AG04450 (cell line): ENCODE data around the gene SFI1. TPM values are rescaled to one million over a fixed set of nuclear protein-coding genes. Genes with fewer than 3 reads are reported as not detected.
"Not testable (repeated sequence)": the region's sequence is repeated elsewhere in the genome, so short reads cannot be mapped to it uniquely, and the experiment has no call there.

Source experiments
- CTCF ChIA-PET: fragments of 300-600, 350-600 bp; formaldehyde crosslinking; extraction: SDS; loops from one replicate; lab custom pipeline; 2022; ENCODE audit warnings: antibody characterized with exemption, inconsistent platforms; lab: Charles Lee
- POLR2A ChIA-PET: fragments of 350-600 bp; formaldehyde crosslinking; extraction: SDS; loops from one replicate; lab custom pipeline; 2021; ENCODE audit warnings: antibody characterized with exemption, inconsistent platforms; lab: Yijun Ruan, JAX
- DNase-seq: peaks from one replicate; pipeline ENCODE4 v3.0.0-alpha.2; 2011; ENCODE audit warnings: low read depth, low spot score
- H3K27ac ChIP-seq: one replicate; pipeline ENCODE4 v1.5.1; 2012; ENCODE audit warnings: low read depth, low read length, control low read depth
- H3K27me3 ChIP-seq: one replicate; pipeline ENCODE4 v1.6.0; 2012; ENCODE audit warnings: low read length; ENCODE audit not compliant: control insufficient read depth, insufficient read depth
- H3K4me3 ChIP-seq: 2 replicates; pipeline ENCODE4 v1.5.1; 2011; ENCODE audit warnings: mild to moderate bottlenecking, low read depth, low read length, control low read depth
- H3K9me3 ChIP-seq: 2 replicates; pipeline ENCODE4 v1.5.1; 2012; ENCODE audit warnings: low read length; ENCODE audit not compliant: control insufficient read depth, insufficient read depth
- CTCF ChIP-seq: IDR thresholded peaks from 2 replicates; pipeline ENCODE4 v1.5.1; 2011; ENCODE audit warnings: low read depth, low read length, control low read depth, inconsistent platforms
- polyA plus RNA-seq: library from polyadenylated mRNA; depleted of rRNA; stranded (reverse); fragments of >200 nt; gene quantifications from 2 replicates; pipeline ENCODE4 v1.2.3, GENCODE V29; 2011

The SFI1 gene
- polyA plus RNA-seq, 1 experiment, result 4.1 TPM

GRCh38 chr22:31540966-31541365 is 44.6 kb downstream of the SFI1 start:
- DNase-seq, result no peak
- ChIA-PET CTCF (no interaction called here), POLR2A (no interaction called here)
- Histone ChIP-seq H3K4me3 (no peak overlapping the region), H3K27ac (no peak overlapping the region), H3K9me3 (no peaks in the 10 kb centered on the region), H3K27me3 (no peaks in the 10 kb centered on the region)
- no peak for TF ChIP-seq CTCF

DNA sequence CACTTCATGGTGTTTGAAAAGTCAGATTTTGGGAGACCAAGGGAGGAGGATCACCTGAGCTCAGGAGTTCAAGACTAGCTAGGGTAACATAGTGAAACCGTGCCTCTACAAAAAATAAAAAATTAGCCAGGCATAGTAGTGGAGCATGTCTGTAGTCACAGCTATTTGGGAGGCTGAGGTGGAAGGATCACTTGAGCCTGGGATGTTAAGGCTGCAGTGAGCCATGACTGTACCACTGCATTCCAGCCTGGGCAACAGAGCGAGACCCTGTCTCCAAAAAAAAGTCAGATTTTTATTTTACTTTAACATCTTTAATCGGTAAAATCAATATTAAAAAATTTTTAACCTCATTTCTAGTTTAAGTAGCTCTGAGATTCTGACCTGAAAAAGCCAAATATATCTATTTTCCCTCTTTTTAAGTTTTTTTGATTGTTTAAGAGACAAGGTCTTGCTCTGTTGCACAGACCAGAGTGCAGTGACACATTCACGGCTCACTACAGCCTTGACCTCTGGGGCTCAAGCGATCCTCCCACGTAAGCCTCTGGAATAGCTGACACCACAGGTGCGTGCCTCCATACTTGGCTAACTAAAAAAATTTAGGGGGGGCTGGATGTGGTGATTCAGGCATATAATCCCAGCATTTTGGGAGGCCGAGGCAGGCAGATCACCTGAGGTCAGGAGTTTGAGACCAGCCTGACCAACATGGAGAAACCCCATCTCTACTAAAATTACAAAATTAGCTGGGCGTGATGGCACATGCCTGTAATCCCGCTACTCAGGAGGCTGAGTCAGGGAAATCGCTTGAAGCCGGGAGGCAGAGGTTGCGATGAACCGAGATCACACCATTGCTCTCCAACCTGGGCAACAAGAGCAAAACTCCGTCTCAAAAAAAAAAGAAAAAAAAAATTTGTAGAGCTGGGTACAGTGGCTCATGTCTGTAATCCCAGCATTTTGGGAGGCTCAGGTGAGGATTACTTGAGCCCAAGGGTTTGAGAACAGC is 48.4 kb downstream of the SFI1 start:
- ChIA-PET CTCF (interaction anchor here (0.6 to 3.9 kb wide), 5 partner anchors 12 to 71 kb away, joined by 3 to 23 read pairs (median 5); no protein-coding TSS in a partner anchor), POLR2A (interaction anchor here (1.1 kb wide), 1 partner anchor 14 kb away, joined by 3 read pairs; no protein-coding TSS in a partner anchor)
- Histone ChIP-seq H3K27me3 (no peaks in the 10 kb centered on the region), H3K9me3 (no peaks in the 10 kb centered on the region), H3K27ac (no peak overlapping the region), H3K4me3 (no peak overlapping the region)
- no peak for TF ChIP-seq CTCF
- DNase-seq, result no peak

- no peak for DNase-seq
- CTCF ChIA-PET, result interaction anchor here (0.8 to 2.2 kb wide), 3 partner anchors 10 to 419 kb away, joined by 3 to 9 read pairs (median 6); no protein-coding TSS in a partner anchor
- no peak overlapping the region for H3K4me3 ChIP-seq
- no peak overlapping the region for H3K27ac ChIP-seq
- POLR2A ChIA-PET, result interaction anchor here (0.6 kb wide), 1 partner anchor 99 kb away, joined by 3 read pairs; no protein-coding TSS in a partner anchor
- no peak for TF ChIP-seq CTCF
- H3K9me3 ChIP-seq, result no peaks in the 10 kb centered on the region
- H3K27me3 ChIP-seq, result no peaks in the 10 kb centered on the region
Measured at GRCh38 chr22:31550871-31551370, 54.6 kb downstream of the SFI1 start.

GRCh38 chr22:31556627-31557203 is 60.4 kb downstream of the SFI1 start:
- H3K9me3 ChIP-seq, result no peaks in the 10 kb centered on the region
- DNase-seq, result peak; percentile 8
- ChIA-PET CTCF (interaction anchor here (0.5 to 4.8 kb wide), 31 partner anchors 9 to 857 kb away, joined by 3 to 167 read pairs (median 4); partner anchors contain the start of gene PISD), POLR2A (interaction anchor here (0.6 to 1.7 kb wide), 4 partner anchors 71 to 106 kb away, joined by 3 to 6 read pairs (median 4); no protein-coding TSS in a partner anchor)
- peak; percentile 79 for TF ChIP-seq CTCF
- H3K27me3 ChIP-seq, result no peaks in the 10 kb centered on the region
- H3K27ac ChIP-seq, result no peak overlapping the region
- no peak overlapping the region for H3K4me3 ChIP-seq

- H3K9me3 ChIP-seq, DNase-seq, H3K4me3 ChIP-seq, H3K27me3 ChIP-seq, H3K27ac ChIP-seq, POLR2A ChIA-PET: not testable (repeated sequence)
- CTCF ChIA-PET, result interaction anchor here (0.6 to 4.8 kb wide), 2 partner anchors 77 to 113 kb away, joined by 5 to 167 read pairs; no protein-coding TSS in a partner anchor
Measured at GRCh38 chr22:31558546-31558945, 62.2 kb downstream of the SFI1 start.
